GM12872 (cell line): ENCODE results near the gene NEDD8.

Experiments
- TF ChIP-seq, protein P1 (sequence below): IDR thresholded peaks from 3 replicates; pipeline ENCODE4 v1.5.1; 2011; ENCODE audit warnings: low read depth, mild to moderate bottlenecking, low read length, moderate library complexity; ENCODE audit not compliant: insufficient read depth

The NEDD8 gene

DNA sequence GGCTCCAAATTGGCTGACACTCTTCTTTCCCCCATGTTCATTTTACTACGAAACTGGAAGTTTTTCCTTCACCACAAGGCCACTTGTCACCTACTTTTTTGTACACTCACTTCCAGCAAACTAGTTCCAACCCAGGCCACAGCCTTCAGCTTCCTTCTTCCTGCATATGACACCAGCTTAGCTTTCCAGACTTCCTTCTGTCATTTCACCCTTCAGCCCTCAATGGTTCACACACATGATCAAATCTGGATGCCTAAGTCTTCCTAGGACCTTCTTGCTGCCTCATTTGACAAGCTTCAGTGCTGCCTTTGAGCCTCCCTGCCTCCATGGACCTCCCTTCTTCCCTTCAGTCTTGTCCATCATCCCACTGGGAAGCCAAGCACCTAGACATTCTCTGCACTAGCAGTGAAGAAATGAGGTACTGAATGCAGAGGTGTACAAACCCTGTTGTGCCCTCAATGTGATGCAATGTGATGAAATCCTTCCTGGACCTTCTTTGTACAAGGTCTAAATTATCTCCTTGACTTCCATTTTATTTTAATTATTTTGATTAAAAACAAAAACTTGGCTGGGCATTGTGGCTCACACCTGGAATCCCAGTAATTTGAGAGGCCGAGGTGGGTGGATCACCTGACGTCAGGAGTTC lies 64.6 kb downstream of the NEDD8 start:
- TF ChIP-seq, protein P1, sequence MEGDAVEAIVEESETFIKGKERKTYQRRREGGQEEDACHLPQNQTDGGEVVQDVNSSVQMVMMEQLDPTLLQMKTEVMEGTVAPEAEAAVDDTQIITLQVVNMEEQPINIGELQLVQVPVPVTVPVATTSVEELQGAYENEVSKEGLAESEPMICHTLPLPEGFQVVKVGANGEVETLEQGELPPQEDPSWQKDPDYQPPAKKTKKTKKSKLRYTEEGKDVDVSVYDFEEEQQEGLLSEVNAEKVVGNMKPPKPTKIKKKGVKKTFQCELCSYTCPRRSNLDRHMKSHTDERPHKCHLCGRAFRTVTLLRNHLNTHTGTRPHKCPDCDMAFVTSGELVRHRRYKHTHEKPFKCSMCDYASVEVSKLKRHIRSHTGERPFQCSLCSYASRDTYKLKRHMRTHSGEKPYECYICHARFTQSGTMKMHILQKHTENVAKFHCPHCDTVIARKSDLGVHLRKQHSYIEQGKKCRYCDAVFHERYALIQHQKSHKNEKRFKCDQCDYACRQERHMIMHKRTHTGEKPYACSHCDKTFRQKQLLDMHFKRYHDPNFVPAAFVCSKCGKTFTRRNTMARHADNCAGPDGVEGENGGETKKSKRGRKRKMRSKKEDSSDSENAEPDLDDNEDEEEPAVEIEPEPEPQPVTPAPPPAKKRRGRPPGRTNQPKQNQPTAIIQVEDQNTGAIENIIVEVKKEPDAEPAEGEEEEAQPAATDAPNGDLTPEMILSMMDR = no peak
